OCI-LY7 (cell line): ENCODE measurements around the gene SF3B5. TPM values are rescaled to one million over a fixed set of nuclear protein-coding genes. Genes with fewer than 3 reads are reported as not detected.

Source experiments
- BruUV-seq: library from RNA; stranded (reverse); fragments of 400-500 nt; replicated peaks from 2 replicates; lab custom pipeline; 2021; lab: Mats Ljungman, UMichigan
- CTCF ChIA-PET: fragments of 300-600 bp; sonication (Branson Sonifier 250); formaldehyde crosslinking; loops from one replicate; lab custom pipeline; 2022; ENCODE audit warnings: antibody characterized with exemption; ENCODE audit not compliant: unreplicated experiment; lab: Charles Lee
- POLR2A ChIA-PET: fragments of 300-600 bp; sonication (Branson Sonifier 250); formaldehyde crosslinking; loops from one replicate; lab custom pipeline; 2022; ENCODE audit warnings: antibody characterized with exemption; lab: Charles Lee
- DNase-seq: peaks from one replicate; pipeline ENCODE4 v3.0.0-alpha.2; 2015; ENCODE audit warnings: low spot score
- H2AFZ ChIP-seq: fragments of 200-600 bp; sonication (generic), shearing (Covaris generic); 2 replicates; pipeline ENCODE4 v1.6.1; 2014; ENCODE audit warnings: mild to moderate bottlenecking, antibody characterized with exemption, low read length, moderate library complexity
- H3K27ac ChIP-seq: fragments of 200-600 bp; sonication (generic); 2 replicates; pipeline ENCODE4 v1.5.1; 2014; ENCODE audit warnings: mixed run types, low read depth, mild to moderate bottlenecking, moderate library complexity, low read length, inconsistent platforms; ENCODE audit not compliant: poor library complexity, severe bottlenecking
- H3K36me3 ChIP-seq: fragments of 200-600 bp; sonication (generic); 2 replicates; pipeline ENCODE4 v1.6.1; 2014; ENCODE audit warnings: mild to moderate bottlenecking, antibody characterized with exemption, low read length, moderate library complexity, mixed read lengths; ENCODE audit not compliant: insufficient read depth
- H3K4me1 ChIP-seq: fragments of 200-600 bp; sonication (generic); 2 replicates; pipeline ENCODE4 v1.5.1; 2014; ENCODE audit warnings: mild to moderate bottlenecking, low read length; ENCODE audit not compliant: insufficient read depth, poor library complexity, severe bottlenecking
- H3K4me2 ChIP-seq: fragments of 200-600 bp; sonication (generic); 2 replicates; pipeline ENCODE4 v1.6.1; 2014; ENCODE audit warnings: mild to moderate bottlenecking, low read length
- H3K4me3 ChIP-seq: fragments of 200-600 bp; sonication (generic); 2 replicates; pipeline ENCODE4 v1.5.1; 2014; ENCODE audit warnings: mild to moderate bottlenecking, low read depth, low read length; ENCODE audit not compliant: poor library complexity, severe bottlenecking
- H3K79me2 ChIP-seq: fragments of 200-600 bp; sonication (generic); 2 replicates; pipeline ENCODE4 v1.6.1; 2016; ENCODE audit warnings: low read depth, mild to moderate bottlenecking, low read length, moderate library complexity, mixed read lengths; ENCODE audit not compliant: insufficient read depth
- H3K9me2 ChIP-seq: fragments of 200-600 bp; sonication (generic); 2 replicates; pipeline ENCODE4 v1.6.1; 2016; ENCODE audit warnings: mild to moderate bottlenecking, low read length, mixed read lengths; ENCODE audit not compliant: insufficient read depth
- H3K9me3 ChIP-seq: fragments of 200-600 bp; sonication (generic); 2 replicates; pipeline ENCODE4 v1.6.1; 2014; ENCODE audit warnings: mild to moderate bottlenecking, mixed run types, low read length, mixed read lengths
- H4K20me1 ChIP-seq: fragments of 200-600 bp; sonication (generic); 2 replicates; pipeline ENCODE4 v1.6.1; 2014; ENCODE audit warnings: mild to moderate bottlenecking, antibody characterized with exemption, low read length, moderate library complexity, mixed read lengths; ENCODE audit not compliant: insufficient read depth
- EZH2phosphoT487 ChIP-seq: fragments of 200-600 bp; sonication (generic); IDR thresholded peaks from 2 replicates; pipeline ENCODE4 v1.6.1; 2018; ENCODE audit warnings: low read depth, borderline replicate concordance, mild to moderate bottlenecking, mixed run types, antibody characterized with exemption, low read length, moderate library complexity, mixed read lengths
- intact Hi-C: fragments of 100-400 bp; cut with micrococcal nuclease; formaldehyde crosslinking; loops from one replicate; pipeline ENCODE4 v1.10.0; 2022; ENCODE audit not compliant: unreplicated experiment
- total RNA-seq, 2 experiments: library from RNA; depleted of rRNA in 1 of 2; stranded (reverse); fragments of >200 nt in 1 of 2; shearing (Covaris generic) in 1 of 2; gene quantifications; 2 replicates each; pipeline ENCODE4 v1.2.3, GENCODE V29; 2014 to 2022
- TF ChIP-seq, protein P1 (sequence below): fragments of 200-600 bp; sonication (generic); conservative IDR thresholded peaks from 2 replicates; pipeline ENCODE4 v1.5.1; 2014; ENCODE audit warnings: mild to moderate bottlenecking, antibody characterized with exemption, low read length, moderate library complexity, mixed read lengths

SF3B5 gene
- total RNA-seq, 2 experiments from 2014 or later = 135 to 187 TPM

DNA sequence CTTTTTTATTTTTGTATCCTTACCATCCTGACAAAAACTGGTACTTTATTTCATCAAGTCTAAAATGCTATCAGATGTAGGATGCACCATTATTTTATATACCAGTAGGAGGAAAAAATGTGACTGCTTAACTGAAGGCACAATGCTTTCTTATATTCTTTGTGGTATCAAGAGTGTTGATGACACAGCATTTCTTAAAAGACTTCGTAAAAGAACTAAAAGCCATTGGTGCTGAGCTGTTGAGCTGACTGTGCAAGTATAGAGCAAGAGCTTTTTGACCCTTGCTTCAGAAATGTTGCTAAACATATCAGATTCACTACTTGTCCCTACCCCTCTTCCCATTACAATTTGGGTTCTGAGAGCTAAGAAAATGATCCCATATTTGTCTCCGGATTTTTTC is 17.5 kb downstream of the SF3B5 start:
- Histone ChIP-seq H3K36me3 (no peaks in the 10 kb centered on the region), H3K9me3 (no peaks in the 10 kb centered on the region), H2AFZ (no peak overlapping the region), H3K4me3 (no peak overlapping the region), H3K27ac (no peak overlapping the region), H3K4me2 (no peak overlapping the region), H3K79me2 (no peaks in the 10 kb centered on the region), H3K9me2 (no peaks in the 10 kb centered on the region), H3K4me1 (no peaks in the 10 kb centered on the region), H4K20me1 (no peaks in the 10 kb centered on the region)
- no peak for TF ChIP-seq EZH2phosphoT487
- TF ChIP-seq, protein P1, sequence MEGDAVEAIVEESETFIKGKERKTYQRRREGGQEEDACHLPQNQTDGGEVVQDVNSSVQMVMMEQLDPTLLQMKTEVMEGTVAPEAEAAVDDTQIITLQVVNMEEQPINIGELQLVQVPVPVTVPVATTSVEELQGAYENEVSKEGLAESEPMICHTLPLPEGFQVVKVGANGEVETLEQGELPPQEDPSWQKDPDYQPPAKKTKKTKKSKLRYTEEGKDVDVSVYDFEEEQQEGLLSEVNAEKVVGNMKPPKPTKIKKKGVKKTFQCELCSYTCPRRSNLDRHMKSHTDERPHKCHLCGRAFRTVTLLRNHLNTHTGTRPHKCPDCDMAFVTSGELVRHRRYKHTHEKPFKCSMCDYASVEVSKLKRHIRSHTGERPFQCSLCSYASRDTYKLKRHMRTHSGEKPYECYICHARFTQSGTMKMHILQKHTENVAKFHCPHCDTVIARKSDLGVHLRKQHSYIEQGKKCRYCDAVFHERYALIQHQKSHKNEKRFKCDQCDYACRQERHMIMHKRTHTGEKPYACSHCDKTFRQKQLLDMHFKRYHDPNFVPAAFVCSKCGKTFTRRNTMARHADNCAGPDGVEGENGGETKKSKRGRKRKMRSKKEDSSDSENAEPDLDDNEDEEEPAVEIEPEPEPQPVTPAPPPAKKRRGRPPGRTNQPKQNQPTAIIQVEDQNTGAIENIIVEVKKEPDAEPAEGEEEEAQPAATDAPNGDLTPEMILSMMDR = no peak
- POLR2A ChIA-PET = interaction anchor here (0.9 kb wide), 1 partner anchor 15 kb away, joined by 5 read pairs; no protein-coding TSS in a partner anchor
- intact Hi-C loops = no loop called here
- no TSS peak for BruUV-seq
- no peak for DNase-seq
- CTCF ChIA-PET = no interaction called here

DNA sequence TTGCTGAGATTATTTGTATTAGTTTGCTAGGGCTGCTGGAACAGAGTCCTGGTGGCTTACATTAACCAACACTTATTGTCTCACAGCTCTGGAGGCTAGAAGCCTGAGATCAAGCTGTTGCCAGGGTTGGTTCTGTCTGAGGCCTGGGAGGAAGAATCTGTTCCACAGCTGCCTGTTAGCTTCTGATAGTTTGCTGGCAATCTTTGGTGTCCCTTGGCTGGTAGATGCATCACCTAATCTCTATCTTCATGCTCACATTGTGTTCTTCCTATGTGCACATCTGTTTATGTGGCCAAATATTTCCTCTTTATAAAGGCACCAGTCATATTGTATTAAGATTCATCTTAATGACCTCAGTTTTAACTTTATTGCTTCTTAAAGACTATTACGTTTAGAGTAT is 19.5 kb downstream of the SF3B5 start:
- Histone ChIP-seq H3K79me2 (no peaks in the 10 kb centered on the region), H3K27ac (no peak overlapping the region), H3K4me1 (no peaks in the 10 kb centered on the region), H3K36me3 (no peaks in the 10 kb centered on the region), H4K20me1 (no peaks in the 10 kb centered on the region), H3K4me2 (no peak overlapping the region), H3K9me2 (no peaks in the 10 kb centered on the region), H2AFZ (no peak overlapping the region), H3K9me3 (no peaks in the 10 kb centered on the region), H3K4me3 (no peak overlapping the region)
- ChIA-PET POLR2A (interaction anchor here (0.7 to 1.9 kb wide), 3 partner anchors 11 to 72 kb away, joined by 3 to 17 read pairs (median 4); no protein-coding TSS in a partner anchor), CTCF (no interaction called here)
- BruUV-seq = no TSS peak
- DNase-seq = no peak
- intact Hi-C loops = no loop called here
- TF ChIP-seq EZH2phosphoT487 = no peak
- TF ChIP-seq, protein P1 = no peak

DNA sequence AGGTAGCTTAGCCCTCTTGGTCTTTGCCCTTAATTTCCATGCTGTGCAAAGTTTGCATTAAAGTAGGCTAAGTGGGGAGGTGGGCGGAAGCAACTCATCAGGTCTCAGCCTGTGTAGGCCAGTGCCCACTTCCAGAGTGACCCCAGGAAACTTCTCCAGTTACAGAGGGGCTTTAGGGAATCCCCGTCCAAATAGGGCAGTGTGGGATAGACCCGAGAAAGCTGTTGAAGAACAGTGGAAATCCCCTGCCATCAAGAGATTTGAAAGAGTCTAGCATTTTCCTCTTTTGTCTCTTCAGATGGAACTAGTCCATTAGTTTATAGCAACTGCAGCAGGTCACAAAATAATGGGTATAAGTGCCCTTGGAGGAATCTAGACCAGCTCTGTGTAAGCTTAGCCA is 20.2 kb downstream of the SF3B5 start:
- Histone ChIP-seq H3K9me2 (no peaks in the 10 kb centered on the region), H3K36me3 (no peaks in the 10 kb centered on the region), H3K27ac (no peak overlapping the region), H3K4me2 (no peak overlapping the region), H2AFZ (no peak overlapping the region), H3K4me3 (no peak overlapping the region), H3K4me1 (no peaks in the 10 kb centered on the region), H3K79me2 (no peaks in the 10 kb centered on the region), H4K20me1 (no peaks in the 10 kb centered on the region), H3K9me3 (no peaks in the 10 kb centered on the region)
- ChIA-PET CTCF (no interaction called here), POLR2A (interaction anchor here (0.7 to 1.9 kb wide), 3 partner anchors 10 to 71 kb away, joined by 3 to 17 read pairs (median 4); no protein-coding TSS in a partner anchor)
- intact Hi-C loops = no loop called here
- no TSS peak for BruUV-seq
- DNase-seq = no peak
- TF ChIP-seq, protein P1 = no peak
- TF ChIP-seq EZH2phosphoT487 = no peak
